CD14-positive monocyte (primary cell): ENCODE measurements around the gene BNIPL. TPM values are rescaled to one million over a fixed set of nuclear protein-coding genes. Genes with fewer than 3 reads are reported as not detected.

ENCODE experiments used
- DNase-seq, 3 donors: peaks; one replicate each; pipeline ENCODE4 v3.0.0-alpha.2; 2011 to 2022
- H2AFZ ChIP-seq: 2 replicates; pipeline ENCODE4 v1.6.0; 2012; ENCODE audit warnings: mild to moderate bottlenecking, low read depth, low read length, inconsistent platforms; ENCODE audit not compliant: insufficient read depth, poor library complexity, severe bottlenecking
- H3K27ac ChIP-seq, 2 donors: 1 replicate in 1 of 2; 2 replicates in 1 of 2; pipeline ENCODE4 v1.5.1; 2012 to 2013; ENCODE audit warnings: low read length in 2 of 2, control low read depth in 1 of 2, inconsistent platforms in 1 of 2, low read depth in 1 of 2, mild to moderate bottlenecking in 1 of 2
- H3K27me3 ChIP-seq, 2 donors: one replicate each; pipeline versions ENCODE4 v1.6.0 to v1.6.1; 2011 to 2013; ENCODE audit warnings: low read length in 2 of 2; ENCODE audit not compliant: control insufficient read depth in 2 of 2, insufficient read depth in 2 of 2
- H3K36me3 ChIP-seq, 2 donors: replicated peaks in 1 of 2; 1 replicate in 1 of 2; 2 replicates in 1 of 2; pipeline versions ENCODE4 v1.5.1 to v1.6.1; 2012 to 2013; ENCODE audit warnings: low read length in 2 of 2, control low read depth in 1 of 2, inconsistent platforms in 1 of 2, mild to moderate bottlenecking in 1 of 2; ENCODE audit not compliant: insufficient read depth in 2 of 2, control insufficient read depth in 1 of 2
- H3K4me1 ChIP-seq, 2 donors: 1 replicate in 1 of 2; 2 replicates in 1 of 2; pipeline versions ENCODE4 v1.5.1 to v1.6.1; 2012 to 2013; ENCODE audit warnings: low read length in 2 of 2, control low read depth in 1 of 2, inconsistent platforms in 1 of 2, mild to moderate bottlenecking in 1 of 2, moderate library complexity in 1 of 2; ENCODE audit not compliant: insufficient read depth in 2 of 2, control insufficient read depth in 1 of 2
- H3K4me2 ChIP-seq: replicated peaks from 2 replicates; pipeline ENCODE3; 2012; ENCODE audit warnings: low read length, moderate library complexity, mild to moderate bottlenecking; ENCODE audit not compliant: poor library complexity, severe bottlenecking; ENCODE audit errors: extremely low read depth
- H3K4me3 ChIP-seq, 3 experiments: fragments of 200-600 bp in 1 of 3; sonication (generic) in 1 of 3; replicated peaks in 1 of 3; 1 replicate in 2 of 3; 2 replicates in 1 of 3; pipeline ENCODE4 v1.5.1; 2011 to 2013; ENCODE audit warnings: low read length in 3 of 3, mild to moderate bottlenecking in 3 of 3, control low read depth in 2 of 3, low read depth in 2 of 3, inconsistent platforms in 1 of 3, moderate library complexity in 1 of 3
- H3K79me2 ChIP-seq: 2 replicates; pipeline ENCODE4 v1.6.0; 2012; ENCODE audit warnings: mild to moderate bottlenecking, control low read depth, inconsistent platforms, low read length, moderate library complexity; ENCODE audit not compliant: insufficient read depth
- H3K9ac ChIP-seq: 2 replicates; pipeline ENCODE4 v1.6.0; 2017; ENCODE audit warnings: low read length, mild to moderate bottlenecking; ENCODE audit not compliant: insufficient read depth, poor library complexity, severe bottlenecking
- H3K9me3 ChIP-seq, 2 donors: replicated peaks in 1 of 2; 1 replicate in 1 of 2; 2 replicates in 1 of 2; pipeline versions ENCODE4 v1.5.1 to v1.6.1; 2012 to 2013; ENCODE audit warnings: low read length in 2 of 2, control low read depth in 1 of 2; ENCODE audit not compliant: control insufficient read depth in 1 of 2, insufficient read depth in 1 of 2
- H4K20me1 ChIP-seq: 2 replicates; pipeline ENCODE4 v1.6.0; 2012; ENCODE audit warnings: mild to moderate bottlenecking, low read length, control low read depth, moderate library complexity; ENCODE audit not compliant: insufficient read depth
- H3K27ac Mint-ChIP-seq, 7 donors: one replicate each; pipeline ENCODE4 v1.8.0; 2020; ENCODE audit warnings: mild to moderate bottlenecking in 7 of 7, mixed read lengths in 7 of 7, moderate library complexity in 6 of 7, inconsistent platforms in 2 of 7
- H3K27me3 Mint-ChIP-seq, 3 donors: one replicate each; pipeline ENCODE4 v1.8.0; 2021 to 2022; ENCODE audit warnings: low read depth in 3 of 3, mild to moderate bottlenecking in 3 of 3, mixed read lengths in 3 of 3, moderate library complexity in 3 of 3, inconsistent platforms in 1 of 3
- H3K36me3 Mint-ChIP-seq, 2 donors: one replicate each; pipeline ENCODE4 v1.8.0; 2020; ENCODE audit warnings: mixed read lengths in 2 of 2, inconsistent platforms in 1 of 2, mild to moderate bottlenecking in 1 of 2
- H3K4me1 Mint-ChIP-seq: one replicate; pipeline ENCODE4 v1.8.0; 2020; ENCODE audit warnings: mild to moderate bottlenecking, mixed read lengths
- H3K4me3 Mint-ChIP-seq, 2 donors: one replicate each; pipeline ENCODE4 v1.8.0; 2020; ENCODE audit warnings: mild to moderate bottlenecking in 2 of 2, mixed read lengths in 2 of 2, moderate library complexity in 1 of 2
- H3K9me3 Mint-ChIP-seq, 7 donors: one replicate each; pipeline ENCODE4 v1.8.0; 2020 to 2022; ENCODE audit warnings: mixed read lengths in 7 of 7, mild to moderate bottlenecking in 6 of 7, moderate library complexity in 6 of 7, inconsistent platforms in 2 of 7
- WGBS: methylation state at CpG from one replicate; pipeline ENCODE4 v1.1.5; 2013; ENCODE audit warnings: missing lambda C conversion rate; ENCODE audit not compliant: insufficient coverage; 5-methylcytosine and 5-hydroxymethylcytosine counted together
- intact Hi-C, 2 donors: fragments of 100-400 bp; cut with micrococcal nuclease; formaldehyde crosslinking; loops; one replicate each; pipeline versions ENCODE4 v1.15.0 to v1.15.1; 2023
- polyA plus RNA-seq, 3 donors: library from polyadenylated mRNA; depleted of rRNA in 1 of 3; unstranded in 2 of 3; stranded (reverse) in 1 of 3; fragments of 300-500 nt in 2 of 3; fragments of >200 nt in 1 of 3; fragmentation: Illumina TruSeq in 2 of 3; gene quantifications; 1 replicate in 2 of 3; 2 replicates in 1 of 3; pipeline ENCODE4 v1.2.3, GENCODE V29; 2012 to 2021
- TF ChIP-seq, protein P1 (sequence below): fragments of 200-600 bp; IDR thresholded peaks from one replicate; pipeline ENCODE4 v1.8.0; 2022; ENCODE audit warnings: antibody characterized with exemption, mild to moderate bottlenecking

The BNIPL gene
- polyA plus RNA-seq, 3 donors: 0.77 TPM; not detected in 2

DNA sequence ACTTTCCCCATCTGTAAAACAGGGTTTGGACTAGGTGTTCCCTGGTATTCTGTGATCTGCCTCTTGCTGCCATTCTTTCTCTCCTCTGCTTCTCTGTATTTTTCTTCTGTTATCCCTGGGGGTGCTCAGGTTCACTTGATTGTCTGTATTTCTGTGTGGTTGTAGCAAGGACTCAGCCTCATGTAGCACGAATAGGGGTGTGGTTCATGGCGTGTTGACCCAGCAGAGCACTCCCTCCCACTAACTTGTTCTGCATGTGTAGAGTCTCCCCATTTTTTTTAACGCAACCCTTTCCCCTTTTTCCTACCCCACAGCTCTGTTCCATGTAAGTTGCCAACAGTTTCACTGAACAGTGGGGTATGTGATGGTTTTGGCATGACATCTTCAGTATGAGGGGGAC, 1.2 kb upstream of the BNIPL start:
- TF ChIP-seq, protein P1, sequence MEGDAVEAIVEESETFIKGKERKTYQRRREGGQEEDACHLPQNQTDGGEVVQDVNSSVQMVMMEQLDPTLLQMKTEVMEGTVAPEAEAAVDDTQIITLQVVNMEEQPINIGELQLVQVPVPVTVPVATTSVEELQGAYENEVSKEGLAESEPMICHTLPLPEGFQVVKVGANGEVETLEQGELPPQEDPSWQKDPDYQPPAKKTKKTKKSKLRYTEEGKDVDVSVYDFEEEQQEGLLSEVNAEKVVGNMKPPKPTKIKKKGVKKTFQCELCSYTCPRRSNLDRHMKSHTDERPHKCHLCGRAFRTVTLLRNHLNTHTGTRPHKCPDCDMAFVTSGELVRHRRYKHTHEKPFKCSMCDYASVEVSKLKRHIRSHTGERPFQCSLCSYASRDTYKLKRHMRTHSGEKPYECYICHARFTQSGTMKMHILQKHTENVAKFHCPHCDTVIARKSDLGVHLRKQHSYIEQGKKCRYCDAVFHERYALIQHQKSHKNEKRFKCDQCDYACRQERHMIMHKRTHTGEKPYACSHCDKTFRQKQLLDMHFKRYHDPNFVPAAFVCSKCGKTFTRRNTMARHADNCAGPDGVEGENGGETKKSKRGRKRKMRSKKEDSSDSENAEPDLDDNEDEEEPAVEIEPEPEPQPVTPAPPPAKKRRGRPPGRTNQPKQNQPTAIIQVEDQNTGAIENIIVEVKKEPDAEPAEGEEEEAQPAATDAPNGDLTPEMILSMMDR: no peak
- Histone ChIP-seq H3K27me3 (no peaks in the 10 kb centered on the region), H3K4me1 (peaks cover 0 to 6% of the 10 kb centered on the region in 2 donors), H3K9me3 (no peaks in the 10 kb centered on the region), H2AFZ (no peak overlapping the region), H3K79me2 (no peaks in the 10 kb centered on the region), H3K4me2 (no peak overlapping the region), H3K36me3 (peaks cover 25 to 38% of the 10 kb centered on the region in 2 donors), H4K20me1 (no peaks in the 10 kb centered on the region), H3K9ac (no peak overlapping the region), H3K4me3 (no peak overlapping the region), H3K27ac (no peak overlapping the region)
- H3K36me3 Mint-ChIP-seq: peaks cover 39 to 42% of the 10 kb centered on the region in 2 donors
- intact Hi-C loops: no loop called here
- peaks cover 7% of the 10 kb centered on the region for H3K4me1 Mint-ChIP-seq
- H3K27ac Mint-ChIP-seq: no peak overlapping the region
- H3K4me3 Mint-ChIP-seq: no peak overlapping the region
- no peaks in the 10 kb centered on the region for H3K9me3 Mint-ChIP-seq
- no CpG with 5 or more reads among the region's 3 CpGs for WGBS
- H3K27me3 Mint-ChIP-seq: peaks cover 0 to 4% (median 0%) of the 10 kb centered on the region in 3 donors
- DNase-seq: no peak

DNA sequence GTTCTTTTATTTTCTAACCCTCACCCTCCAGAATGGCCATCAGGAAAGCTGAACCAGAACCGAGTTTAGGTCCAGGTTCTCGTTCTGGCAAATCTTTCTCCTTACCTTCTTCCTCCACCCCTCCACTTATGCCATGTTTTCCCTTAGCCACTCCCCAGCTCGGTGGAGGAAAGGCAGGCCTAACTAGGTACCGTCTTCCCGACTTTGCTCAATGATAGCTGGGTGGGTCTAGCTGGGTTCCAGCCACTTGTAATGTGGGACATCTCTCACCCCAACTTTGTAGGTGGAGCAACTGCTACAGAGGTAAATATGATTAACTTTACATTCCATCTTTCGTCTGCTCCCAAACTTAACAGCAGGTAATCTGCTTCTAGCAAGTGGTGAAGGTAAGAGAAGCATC, 646 bp downstream of the BNIPL start:
- H3K27ac Mint-ChIP-seq: no peak overlapping the region
- peaks cover 0 to 4% (median 0%) of the 10 kb centered on the region in 3 donors for H3K27me3 Mint-ChIP-seq
- no peak overlapping the region for H3K9ac ChIP-seq

More for the DNA sequence above, 646 bp downstream of the BNIPL start:
- Histone ChIP-seq H3K9me3 (no peaks in the 10 kb centered on the region), H3K27me3 (no peaks in the 10 kb centered on the region), H3K27ac (no peak overlapping the region), H3K79me2 (no peaks in the 10 kb centered on the region), H2AFZ (no peak overlapping the region), H3K4me1 (peaks cover 0 to 6% of the 10 kb centered on the region in 2 donors), H4K20me1 (no peaks in the 10 kb centered on the region), H3K36me3 (peaks cover 11 to 20% of the 10 kb centered on the region in 2 donors), H3K4me3 (no peak overlapping the region), H3K4me2 (no peak overlapping the region)
- TF ChIP-seq, protein P1: no peak
- peaks cover 0 to 2% (median 0%) of the 10 kb centered on the region in 7 donors for H3K9me3 Mint-ChIP-seq
- H3K36me3 Mint-ChIP-seq: peaks cover 26 to 28% of the 10 kb centered on the region in 2 donors
- H3K4me1 Mint-ChIP-seq: peaks cover 7% of the 10 kb centered on the region
- intact Hi-C loops: no loop called here
- H3K4me3 Mint-ChIP-seq: no peak overlapping the region
- 78% methylated on average over 2 of the region's 6 CpGs for WGBS
- no peak for DNase-seq
